GM21528 (cell line): ENCODE results near the gene FAM124A.

Experiments used
- ATAC-seq: cut with Tn5 transposase; IDR thresholded peaks from one replicate; pipeline ENCODE4 v1.9.1; 2021; ENCODE audit warnings: mild to moderate bottlenecking, moderate library complexity; ENCODE audit not compliant: unreplicated experiment, low FRiP score

FAM124A gene

GRCh38 chr13:51220706-51221105, 1.5 kb upstream of the FAM124A start:
- ATAC-seq, result no peak

- ATAC-seq, result no peak
Measured at GRCh38 chr13:51221108-51221507, 1.1 kb upstream of the FAM124A start.

- ATAC-seq, result no peak
Measured at GRCh38 chr13:51221674-51222036, 543 bp upstream of the FAM124A start.

GRCh38 chr13:51222686-51223559, 725 bp downstream of the FAM124A start:
- peak; percentile 25 for ATAC-seq

DNA sequence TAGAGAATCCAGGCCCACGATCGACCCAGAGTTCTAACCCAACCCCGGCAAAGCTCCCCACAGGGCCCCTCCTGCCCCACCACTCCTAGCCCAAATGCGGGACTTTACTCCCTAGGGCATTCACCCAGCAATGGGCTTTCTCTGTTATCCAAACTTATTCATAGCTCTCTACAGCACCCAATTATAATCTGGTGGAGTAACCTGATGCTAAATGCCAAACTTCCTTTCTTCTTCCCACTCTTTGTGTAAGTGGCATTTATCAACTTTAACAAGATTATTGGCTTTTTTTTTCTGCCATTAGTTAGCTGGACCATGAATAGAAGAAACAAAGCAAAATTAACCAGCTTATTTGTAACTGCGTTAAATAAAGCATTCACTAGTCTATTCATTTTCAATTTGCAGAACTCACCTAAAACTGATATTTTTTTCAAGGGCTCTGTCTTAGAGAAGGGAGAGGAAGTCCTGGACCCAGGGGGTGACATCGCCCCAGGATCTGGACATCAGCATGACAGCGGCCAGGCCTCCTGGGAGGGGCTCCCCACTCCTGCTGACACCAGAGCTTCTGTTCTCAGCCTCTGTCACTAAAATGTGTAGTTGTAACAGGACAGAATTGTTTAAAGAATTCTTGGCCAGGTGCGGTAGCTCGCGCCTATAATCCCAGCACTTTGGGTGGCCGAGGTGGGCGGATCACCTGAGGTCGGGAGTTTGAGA, 1.5 kb downstream of the FAM124A start:
- no peak for ATAC-seq

GRCh38 chr13:51225029-51225428, 2.8 kb downstream of the FAM124A start:
- no peak for ATAC-seq

DNA sequence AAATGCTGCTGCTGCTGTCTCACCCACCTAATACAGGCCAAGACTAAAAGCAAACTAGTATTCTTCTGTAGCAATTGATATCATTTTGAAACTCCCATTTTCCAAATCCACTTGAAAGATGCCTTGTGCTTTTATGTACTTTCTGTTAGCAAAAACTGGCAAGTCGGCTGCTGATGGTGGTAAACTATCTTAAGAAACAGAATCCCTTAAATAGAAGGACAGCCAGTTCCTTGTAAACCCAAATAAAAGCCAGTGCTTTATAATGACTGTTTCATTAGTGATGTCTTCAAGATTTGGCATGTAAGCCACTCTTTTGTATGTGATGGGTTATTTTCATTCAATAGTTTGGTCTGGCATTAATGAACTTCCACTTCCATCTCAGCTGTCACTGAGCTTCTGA, 5.2 kb downstream of the FAM124A start:
- ATAC-seq, result no peak

- ATAC-seq, result no peak
Measured at GRCh38 chr13:51229101-51229719, 7.0 kb downstream of the FAM124A start.

- no peak for ATAC-seq
Measured at GRCh38 chr13:51229731-51230130, 7.5 kb downstream of the FAM124A start.

DNA sequence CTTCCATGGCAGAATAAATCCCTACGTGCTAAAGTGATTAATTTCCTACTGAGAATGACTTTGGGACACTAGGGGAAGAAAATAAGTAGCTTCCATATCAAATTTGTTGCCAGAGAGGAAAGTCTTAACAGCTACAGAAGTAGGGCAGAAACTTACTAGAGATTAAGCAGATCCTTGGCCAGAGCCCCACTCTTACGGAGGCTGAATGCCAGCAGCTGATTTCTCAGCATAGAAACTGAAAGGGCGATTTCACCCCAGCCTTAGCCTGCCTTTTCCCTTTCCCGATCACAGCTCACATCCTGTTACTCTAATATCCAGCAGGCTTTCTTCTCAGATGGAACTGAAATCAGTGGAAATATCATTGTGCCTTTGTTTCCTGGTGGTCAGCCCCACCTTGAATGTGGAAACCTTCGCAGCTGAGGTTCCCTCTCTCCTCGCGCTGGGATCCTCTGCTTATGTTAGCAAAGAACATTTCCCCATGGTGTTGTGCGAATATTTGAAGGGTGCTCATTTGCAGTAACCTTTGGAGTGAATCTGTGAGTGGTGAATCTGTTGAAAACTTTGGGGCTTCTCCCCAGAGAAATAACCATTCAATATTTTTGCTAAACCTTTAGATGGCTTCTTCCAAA, 8.4 kb downstream of the FAM124A start:
- no peak for ATAC-seq

- no peak for ATAC-seq
Measured at GRCh38 chr13:51231456-51231855, 9.3 kb downstream of the FAM124A start.

DNA sequence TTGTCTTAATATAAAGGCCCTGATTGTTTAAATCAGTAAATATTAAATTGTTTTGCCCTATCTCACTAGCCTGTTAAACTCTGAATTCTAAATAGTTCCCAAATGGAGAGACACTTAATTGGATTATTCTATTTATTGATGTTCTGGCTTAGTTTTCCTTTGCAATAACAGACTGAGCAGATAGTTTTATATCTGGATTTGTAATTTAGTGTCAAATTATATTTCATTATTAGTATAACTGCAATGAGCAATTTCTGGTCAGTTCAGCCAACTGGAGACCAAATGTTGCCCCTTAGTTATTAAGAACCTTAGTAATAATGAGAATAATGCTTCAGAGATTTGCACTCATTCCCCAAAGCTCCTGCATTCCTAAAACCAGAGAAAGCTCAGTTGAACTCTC, 10.1 kb downstream of the FAM124A start:
- ATAC-seq, result no peak

- no peak for ATAC-seq
Measured at GRCh38 chr13:51233117-51233826, 11.1 kb downstream of the FAM124A start.

GRCh38 chr13:51234676-51235075, 12.5 kb downstream of the FAM124A start:
- ATAC-seq, result no peak

GRCh38 chr13:51235186-51235585, 13.0 kb downstream of the FAM124A start:
- no peak for ATAC-seq

DNA sequence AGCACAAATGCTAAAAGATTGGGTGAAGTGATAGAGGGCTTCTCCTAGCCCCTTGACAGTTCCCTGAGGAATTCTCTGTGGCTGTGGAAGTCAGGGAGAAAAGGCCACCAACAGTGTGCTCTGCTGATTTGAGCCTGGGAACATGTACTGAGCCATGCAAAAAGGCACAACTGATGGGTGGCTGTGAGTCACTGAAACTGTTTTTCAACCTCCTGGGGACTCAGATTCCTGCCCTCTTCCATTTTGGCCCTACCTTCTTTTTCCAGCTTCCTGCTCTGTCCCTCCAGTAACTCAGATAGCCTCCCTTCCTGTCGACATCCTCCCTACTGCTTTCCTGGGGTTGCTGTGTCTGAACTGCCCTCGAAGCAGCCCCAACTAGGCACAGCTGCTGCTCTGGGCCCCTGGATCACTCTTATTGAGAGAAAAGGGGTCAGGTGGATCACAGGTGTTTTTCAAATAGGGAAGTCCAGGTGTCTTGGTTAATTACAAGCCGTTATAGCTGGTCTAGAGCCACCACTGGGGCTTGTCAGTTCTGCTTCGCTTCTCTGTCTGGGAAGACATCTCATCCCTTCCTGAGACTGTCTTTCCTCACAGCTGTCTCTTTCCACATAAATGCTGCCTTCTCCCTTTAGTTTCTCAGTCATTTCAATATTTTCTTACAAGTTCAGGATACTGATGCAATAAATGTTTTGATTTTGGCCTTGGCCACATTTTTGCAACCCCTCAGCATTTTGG, 13.7 kb downstream of the FAM124A start:
- ATAC-seq, result no peak

GRCh38 chr13:51236491-51236792, 14.2 kb downstream of the FAM124A start:
- ATAC-seq, result no peak

DNA sequence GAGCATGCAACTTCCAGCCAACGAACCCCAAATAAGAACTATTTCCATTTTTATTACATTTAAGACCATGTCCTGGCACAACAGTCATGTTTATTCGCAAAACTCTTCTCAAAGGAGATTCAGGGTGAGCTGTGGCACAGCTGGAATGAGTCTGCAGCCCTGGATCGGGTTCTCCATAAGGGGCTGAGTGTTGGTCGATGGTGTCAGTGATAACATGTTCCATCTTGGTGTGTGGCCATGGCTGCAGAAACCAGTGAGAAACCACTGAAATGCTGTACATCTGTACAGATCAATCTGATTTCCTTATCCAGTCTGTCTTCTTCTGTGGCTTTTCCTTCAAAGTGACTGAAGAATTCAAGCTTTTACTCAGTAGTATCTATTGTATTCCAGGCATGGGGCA, 15.2 kb downstream of the FAM124A start:
- ATAC-seq, result no peak

- ATAC-seq, result no peak
Measured at GRCh38 chr13:51237887-51238286, 15.7 kb downstream of the FAM124A start.

DNA sequence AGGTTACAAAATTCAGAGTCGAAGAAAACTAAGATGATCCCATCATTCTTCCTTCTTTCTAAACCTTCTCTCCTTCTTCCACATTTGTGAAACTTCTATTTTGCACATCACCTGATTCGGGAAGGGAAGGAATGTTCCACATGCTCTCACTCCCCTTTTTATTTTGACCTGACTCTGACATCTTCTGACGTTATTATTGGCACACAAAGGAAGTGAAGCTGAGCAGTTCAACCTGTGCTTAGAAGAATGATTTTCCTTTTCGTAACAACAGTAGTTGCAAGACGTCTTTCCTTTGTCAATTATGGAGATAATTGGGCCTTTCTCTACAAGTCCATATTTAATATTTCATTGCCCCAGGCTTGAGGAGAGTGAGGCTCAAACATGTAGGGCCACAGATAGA, 18.0 kb downstream of the FAM124A start:
- ATAC-seq, result no peak
